H1 (cell line): ENCODE results near the gene ATP8B3. TPM values are rescaled to one million over a fixed set of nuclear protein-coding genes. Genes with fewer than 3 reads are reported as not detected.

Experiments used
- CBX8 ChIP-seq: fragments of 300-800, 300-1000 bp; sonication (generic); IDR thresholded peaks from 2 replicates; pipeline ENCODE4 v1.7.1; 2016; ENCODE audit warnings: low read depth, low read length, borderline replicate concordance
- polyA plus RNA-seq, 7 experiments: library from polyadenylated mRNA; depleted of rRNA in 3 of 7; stranded (reverse) in 5 of 7; unstranded in 2 of 7; fragments of >200 nt in 5 of 7; fragments of 200-250 nt in 2 of 7; gene quantifications; 1 replicate in 5 of 7; 2 replicates in 1 of 7; 4 replicates in 1 of 7; pipeline versions ENCODE4 v1.2.1 to v1.2.3, GENCODE V29; 2011 to 2013; ENCODE audit warnings: missing spikeins in 2 of 7, mixed read lengths in 2 of 7
- total RNA-seq: library from RNA; stranded (reverse); fragmentation: NEBNext Ultra II Directional; extraction: Animal tissue kit (Norgen Biotek cat#: 25700); gene quantifications from 2 replicates; pipeline ENCODE4 v1.2.1, GENCODE V29; 2021

The ATP8B3 gene
- total and polyA plus RNA-seq, 2 of the 8 experiments (the other 6 are each of a cell fraction or from before 2014, with no cell fraction given) = 4.1 to 9.3 TPM

- no peak for TF ChIP-seq CBX8
These were observed 33.0 kb upstream of the ATP8B3 start (continued) for GRCh38 chr19:1845125-1845515.
